Measurements from ENCODE around the gene ATF3. TPM values are rescaled to one million over a fixed set of nuclear protein-coding genes. Genes with fewer than 3 reads are reported as not detected.

The ATF3 gene
- total RNA-seq, 2 experiments from 2014 or later = 10.4 to 12.7 TPM

DNA sequence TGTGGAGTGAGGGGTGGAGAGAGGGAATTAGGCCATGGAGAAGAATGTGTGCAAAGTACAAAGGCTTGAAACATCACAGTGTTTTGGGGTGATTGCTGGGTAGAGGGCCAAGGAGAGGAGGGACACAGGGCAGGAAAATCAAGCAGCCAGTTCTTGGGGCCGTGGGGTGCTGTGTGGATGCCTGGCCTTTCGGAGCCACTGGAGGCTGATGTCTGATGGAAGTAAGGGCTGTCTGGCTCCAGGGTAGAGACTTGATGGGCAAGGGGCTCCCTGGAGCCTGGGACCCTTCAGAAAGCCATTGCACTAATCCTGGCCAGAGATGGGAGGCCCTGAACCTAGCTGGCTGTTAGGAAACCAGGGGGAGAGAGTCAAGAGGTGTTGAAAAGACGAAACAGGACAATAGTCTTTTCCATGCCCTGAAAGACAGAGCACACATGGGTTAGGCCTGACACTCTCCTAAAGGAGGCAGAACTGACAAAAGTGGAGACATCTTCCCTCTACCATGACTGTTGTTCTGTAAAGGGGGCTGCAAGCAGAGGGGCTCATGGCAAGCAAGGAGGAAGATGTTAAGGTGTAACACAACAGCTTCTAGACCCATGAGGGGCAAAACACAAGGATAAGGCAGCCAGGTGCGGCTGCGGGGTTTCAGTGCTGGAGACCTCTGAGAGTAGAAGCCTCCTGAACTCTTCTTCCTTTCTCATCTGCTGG lies 21.0 kb downstream of the ATF3 start:
- DNase-seq (no peak), ATAC-seq (ENCODE audit: poor library complexity) (no peak)
- H3K4me1 ChIP-seq (ENCODE audit: insufficient read depth, low read length) = peaks cover 10% of the 10 kb centered on the region
- Mint-ChIP-seq H3K36me3 (ENCODE audit: low read depth) (no peaks in the 10 kb centered on the region), H3K27me3 (no peaks in the 10 kb centered on the region), H3K27ac (no peak overlapping the region), H3K4me1 (ENCODE audit: low read depth) (no peaks in the 10 kb centered on the region), H3K4me3 (no peak overlapping the region), H3K9me3 (no peaks in the 10 kb centered on the region)
- H3K27ac ChIP-seq (ENCODE audit: low read depth in 1 of 2, low read length in 2 of 2) = no peak overlapping the region
- CTCF ChIA-PET = interaction anchor here (2.5 kb wide), 1 partner anchor 152 kb away, joined by 15 read pairs; no protein-coding TSS in a partner anchor
- H3K36me3 ChIP-seq (ENCODE audit: insufficient read depth, low read length) = no peaks in the 10 kb centered on the region
- H3K4me3 ChIP-seq (ENCODE audit: low read length) = no peak overlapping the region
- POLR2A ChIA-PET = no interaction called here
- TF ChIP-seq, protein P1, sequence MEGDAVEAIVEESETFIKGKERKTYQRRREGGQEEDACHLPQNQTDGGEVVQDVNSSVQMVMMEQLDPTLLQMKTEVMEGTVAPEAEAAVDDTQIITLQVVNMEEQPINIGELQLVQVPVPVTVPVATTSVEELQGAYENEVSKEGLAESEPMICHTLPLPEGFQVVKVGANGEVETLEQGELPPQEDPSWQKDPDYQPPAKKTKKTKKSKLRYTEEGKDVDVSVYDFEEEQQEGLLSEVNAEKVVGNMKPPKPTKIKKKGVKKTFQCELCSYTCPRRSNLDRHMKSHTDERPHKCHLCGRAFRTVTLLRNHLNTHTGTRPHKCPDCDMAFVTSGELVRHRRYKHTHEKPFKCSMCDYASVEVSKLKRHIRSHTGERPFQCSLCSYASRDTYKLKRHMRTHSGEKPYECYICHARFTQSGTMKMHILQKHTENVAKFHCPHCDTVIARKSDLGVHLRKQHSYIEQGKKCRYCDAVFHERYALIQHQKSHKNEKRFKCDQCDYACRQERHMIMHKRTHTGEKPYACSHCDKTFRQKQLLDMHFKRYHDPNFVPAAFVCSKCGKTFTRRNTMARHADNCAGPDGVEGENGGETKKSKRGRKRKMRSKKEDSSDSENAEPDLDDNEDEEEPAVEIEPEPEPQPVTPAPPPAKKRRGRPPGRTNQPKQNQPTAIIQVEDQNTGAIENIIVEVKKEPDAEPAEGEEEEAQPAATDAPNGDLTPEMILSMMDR (IDR thresholded peaks at IDR 0.05) = no peak
- no peaks in the 10 kb centered on the region for H3K9me3 ChIP-seq (ENCODE audit: control insufficient read depth in 1 of 2, insufficient read depth in 1 of 2, low read length in 2 of 2)
- intact Hi-C loops (cut with DNase I, micrococcal nuclease) = loop anchor here (1.0 kb wide), 1 partner anchor 152 kb away; no protein-coding TSS in a partner anchor
- H3K27me3 ChIP-seq (ENCODE audit: control insufficient read depth in 1 of 2, insufficient read depth in 2 of 2, low read length in 2 of 2) = peaks cover 0 to 3% of the 10 kb centered on the region in 2 experiments

DNA sequence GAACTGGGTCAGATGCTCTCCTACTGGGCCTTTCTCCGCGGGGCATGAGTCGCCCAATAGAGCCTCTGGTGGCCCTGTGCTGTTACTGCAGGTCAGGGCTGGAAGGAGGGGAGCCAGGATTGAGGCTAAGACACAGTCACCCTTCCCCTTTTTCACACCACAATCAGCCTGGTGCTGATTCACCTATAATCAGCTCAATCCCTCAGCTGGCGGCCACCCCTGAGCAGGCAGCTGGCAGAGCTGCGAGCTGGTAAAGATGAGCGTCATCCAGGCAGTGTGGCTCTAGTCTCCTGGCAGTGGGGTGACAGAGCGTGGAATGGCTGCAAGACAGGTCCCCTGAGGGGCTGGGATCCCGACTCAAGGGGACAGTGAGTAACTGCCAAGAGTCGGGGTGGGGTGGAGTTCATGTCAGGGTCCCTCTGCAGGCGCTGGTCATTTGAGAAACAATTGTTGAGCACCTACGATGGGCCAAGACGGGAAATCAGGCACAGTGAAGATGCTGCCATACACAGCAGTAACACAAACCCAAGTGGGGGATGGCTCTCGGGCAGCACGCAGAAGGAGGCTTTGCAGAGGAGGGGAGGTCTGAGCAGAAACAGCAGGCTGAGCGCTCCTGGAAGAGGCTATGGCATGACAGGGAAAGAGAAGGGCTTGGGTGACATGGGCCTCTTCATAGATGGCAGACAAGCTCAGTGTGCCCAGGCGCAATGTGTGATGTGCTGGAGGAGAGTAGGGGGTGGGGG lies 21.8 kb downstream of the ATF3 start:
- no peaks in the 10 kb centered on the region for H3K9me3 Mint-ChIP-seq

DNA sequence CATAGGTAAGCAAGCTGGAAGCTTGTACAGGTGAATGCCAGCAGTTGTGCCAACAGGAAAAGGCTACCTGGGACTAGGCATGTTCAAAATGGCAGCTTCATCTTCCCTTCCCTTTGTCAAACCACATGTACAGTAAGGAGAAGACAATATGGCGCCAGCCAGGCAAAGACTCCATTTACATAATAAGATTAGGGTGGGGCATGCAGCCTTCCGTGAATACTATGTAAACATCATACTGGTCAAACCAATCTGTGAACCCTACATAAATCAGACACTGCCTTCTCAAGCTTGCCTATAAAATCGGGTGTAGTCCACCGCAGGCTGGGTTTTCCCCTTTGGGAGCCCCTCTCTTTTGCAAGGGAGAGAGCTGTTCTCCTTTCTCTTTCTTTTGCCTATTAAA lies 24.6 kb downstream of the ATF3 start:
- Mint-ChIP-seq H3K4me1 (ENCODE audit: low read depth) (peaks cover 23% of the 10 kb centered on the region), H3K9me3 (no peaks in the 10 kb centered on the region), H3K27ac (no peak overlapping the region), H3K27me3 (no peaks in the 10 kb centered on the region), H3K4me3 (no peak overlapping the region), H3K36me3 (ENCODE audit: low read depth) (no peaks in the 10 kb centered on the region)
- DNase-seq = no peak
- H3K27me3 ChIP-seq (ENCODE audit: control insufficient read depth in 1 of 2, insufficient read depth in 2 of 2, low read length in 2 of 2) = no peaks in the 10 kb centered on the region
- ATAC-seq (ENCODE audit: poor library complexity) = no peak
- no peaks in the 10 kb centered on the region for H3K9me3 ChIP-seq (ENCODE audit: control insufficient read depth in 1 of 2, insufficient read depth in 1 of 2, low read length in 2 of 2)
- TF ChIP-seq, protein P1 (IDR thresholded peaks at IDR 0.05) = no peak
- ChIA-PET CTCF (interaction anchor here (0.7 kb wide), 1 partner anchor 357 kb away, joined by 3 read pairs; no protein-coding TSS in a partner anchor), POLR2A (no interaction called here)
- H3K27ac ChIP-seq (ENCODE audit: low read depth in 1 of 2, low read length in 2 of 2) = no peak overlapping the region
- intact Hi-C loops (cut with DNase I, micrococcal nuclease) = no loop called here
- H3K36me3 ChIP-seq (ENCODE audit: insufficient read depth, low read length) = no peaks in the 10 kb centered on the region
- no peak overlapping the region for H3K4me3 ChIP-seq (ENCODE audit: low read length)
- peaks cover 34% of the 10 kb centered on the region for H3K4me1 ChIP-seq (ENCODE audit: insufficient read depth, low read length)

More for the DNA sequence above, 21.8 kb downstream of the ATF3 start:
- H3K4me3 Mint-ChIP-seq = no peak overlapping the region
- no peak overlapping the region for H3K27ac Mint-ChIP-seq
- ATAC-seq (ENCODE audit: poor library complexity) (peak; percentile 99), DNase-seq (peak; percentile 22 to 81 (median 46))
- H3K4me3 ChIP-seq (ENCODE audit: low read length) = no peak overlapping the region
- no peaks in the 10 kb centered on the region for H3K27me3 Mint-ChIP-seq
- H3K4me1 Mint-ChIP-seq (ENCODE audit: low read depth) = peaks cover 5% of the 10 kb centered on the region
- POLR2A ChIA-PET = no interaction called here
- no peak overlapping the region for H3K27ac ChIP-seq (ENCODE audit: low read depth in 1 of 2, low read length in 2 of 2)
- no peaks in the 10 kb centered on the region for H3K36me3 Mint-ChIP-seq (ENCODE audit: low read depth)
- no peaks in the 10 kb centered on the region for H3K36me3 ChIP-seq (ENCODE audit: insufficient read depth, low read length)
- no peaks in the 10 kb centered on the region for H3K9me3 ChIP-seq (ENCODE audit: control insufficient read depth in 1 of 2, insufficient read depth in 1 of 2, low read length in 2 of 2)
- H3K4me1 ChIP-seq (ENCODE audit: insufficient read depth, low read length) = peaks cover 12% of the 10 kb centered on the region
- CTCF ChIA-PET = interaction anchor here (2.5 kb wide), 1 partner anchor 153 kb away, joined by 15 read pairs; no protein-coding TSS in a partner anchor
- H3K27me3 ChIP-seq (ENCODE audit: control insufficient read depth in 1 of 2, insufficient read depth in 2 of 2, low read length in 2 of 2) = no peaks in the 10 kb centered on the region
- intact Hi-C loops (cut with DNase I, micrococcal nuclease) = loop anchor here (1.0 kb wide), 1 partner anchor 153 kb away; no protein-coding TSS in a partner anchor
- TF ChIP-seq, protein P1 (IDR thresholded peaks at IDR 0.05) = peak; percentile 79

Data from CD4-positive, alpha-beta T cell (primary cell).